Endometrial microvascular endothelial cells (primary cell): ENCODE data around the gene TRAF5. TPM values are rescaled to one million over a fixed set of nuclear protein-coding genes. Genes with fewer than 3 reads are reported as not detected.
"Not testable (repeated sequence)": the region's sequence is repeated elsewhere in the genome, so short reads cannot be mapped to it uniquely, and the experiment has no call there.

Experiments
- in situ Hi-C: cut with HindIII; loops from 2 replicates; pipeline ENCODE4 v1.10.0; 2017; ENCODE audit warnings: low sequenced_read_pairs, low pct_unique_long_range_greater_than_20kb; ENCODE audit errors: inconsistent ontology term
- total RNA-seq: library from RNA; depleted of rRNA; stranded (reverse); fragments of >200 nt; gene quantifications from one replicate; pipeline ENCODE4 v1.2.3, GENCODE V29; 2015; ENCODE audit errors: inconsistent ontology term

The TRAF5 gene
- total RNA-seq, 1 donor from 2014 or later: 2.8 TPM

GRCh38 chr1:211370669-211371068, 44.0 kb downstream of the TRAF5 start:
- in situ Hi-C loops: no loop called here

- in situ Hi-C loops: no loop called here
Measured at GRCh38 chr1:211371406-211372105, 44.9 kb downstream of the TRAF5 start.

- in situ Hi-C loops: no loop called here
Measured at GRCh38 chr1:211372463-211372862, 45.8 kb downstream of the TRAF5 start.

- in situ Hi-C loops: no loop called here
Measured at GRCh38 chr1:211375146-211375818, 48.6 kb downstream of the TRAF5 start.

GRCh38 chr1:211375949-211376348, 49.3 kb downstream of the TRAF5 start:
- in situ Hi-C loops: no loop called here

GRCh38 chr1:211376807-211377470, 50.3 kb downstream of the TRAF5 start:
- in situ Hi-C loops: no loop called here

- in situ Hi-C loops: no loop called here
Measured at GRCh38 chr1:211377539-211378450, 51.2 kb downstream of the TRAF5 start.

- in situ Hi-C loops: no loop called here
Measured at GRCh38 chr1:211378844-211379243, 52.2 kb downstream of the TRAF5 start.

- in situ Hi-C loops: no loop called here
Measured at GRCh38 chr1:211379446-211379845, 52.8 kb downstream of the TRAF5 start.

- in situ Hi-C loops: no loop called here
Measured at GRCh38 chr1:211381481-211382181, 55.0 kb downstream of the TRAF5 start.

GRCh38 chr1:211382182-211382713, 55.6 kb downstream of the TRAF5 start:
- in situ Hi-C loops: no loop called here

GRCh38 chr1:211382714-211383480, 56.3 kb downstream of the TRAF5 start:
- in situ Hi-C loops: no loop called here

GRCh38 chr1:211384524-211384923, 57.9 kb downstream of the TRAF5 start:
- in situ Hi-C loops: no loop called here

- in situ Hi-C loops: no loop called here
Measured at GRCh38 chr1:211386921-211387320, 60.3 kb downstream of the TRAF5 start.

GRCh38 chr1:211390829-211391228, 64.2 kb downstream of the TRAF5 start:
- in situ Hi-C loops: not testable (repeated sequence)

GRCh38 chr1:211393203-211393602, 66.6 kb downstream of the TRAF5 start:
- in situ Hi-C loops: no loop called here

GRCh38 chr1:211398266-211398930, 71.8 kb downstream of the TRAF5 start:
- in situ Hi-C loops: not testable (repeated sequence)
